Small intestine (tissue), 7 donors: Measurements from ENCODE around the gene RDH5. TPM values are rescaled to one million over a fixed set of nuclear protein-coding genes. Genes with fewer than 3 reads are reported as not detected.

ENCODE experiments used
- DNase-seq, 2 donors: peaks; one replicate each; pipeline versions ENCODE4 v3.0.0 to v3.0.0-alpha.2; 2013
- FAIRE-seq: peaks from 2 replicates; lab custom pipeline; 2012; peaks lifted over from hg19 to GRCh38; lab: Jason Lieb, UNC
- H3K27ac ChIP-seq, 3 donors: one replicate each; pipeline ENCODE4 v1.5.1; 2013; ENCODE audit warnings: low read length in 2 of 3, mild to moderate bottlenecking in 2 of 3, control low read depth in 1 of 3, inconsistent platforms in 1 of 3, low read depth in 1 of 3, moderate library complexity in 1 of 3
- H3K27me3 ChIP-seq, 3 donors: one replicate each; pipeline ENCODE4 v1.6.1; 2013; ENCODE audit warnings: low read length in 3 of 3, inconsistent platforms in 1 of 3; ENCODE audit not compliant: control insufficient read depth in 3 of 3, insufficient read depth in 3 of 3
- H3K36me3 ChIP-seq, 3 donors: one replicate each; pipeline ENCODE4 v1.6.1; 2013; ENCODE audit warnings: low read length in 3 of 3, inconsistent platforms in 1 of 3, low read depth in 1 of 3, mild to moderate bottlenecking in 1 of 3, moderate library complexity in 1 of 3; ENCODE audit not compliant: control insufficient read depth in 3 of 3, insufficient read depth in 2 of 3
- H3K4me1 ChIP-seq, 3 donors: one replicate each; pipeline ENCODE4 v1.6.1; 2013; ENCODE audit warnings: low read length in 2 of 3, inconsistent platforms in 1 of 3, low read depth in 1 of 3, mild to moderate bottlenecking in 1 of 3, moderate library complexity in 1 of 3; ENCODE audit not compliant: control insufficient read depth in 3 of 3, insufficient read depth in 2 of 3
- H3K4me3 ChIP-seq, 3 donors: one replicate each; pipeline ENCODE4 v1.5.1; 2013; ENCODE audit warnings: low read length in 3 of 3, control low read depth in 1 of 3, inconsistent platforms in 1 of 3, low read depth in 1 of 3, mild to moderate bottlenecking in 1 of 3, moderate library complexity in 1 of 3
- H3K9me3 ChIP-seq, 2 donors: one replicate each; pipeline ENCODE4 v1.6.1; 2013; ENCODE audit warnings: low read depth in 1 of 2, low read length in 1 of 2; ENCODE audit not compliant: control insufficient read depth in 2 of 2, insufficient read depth in 1 of 2
- WGBS, 3 donors: extraction: QIAGEN DNeasy Blood & Tissue Kit; methylation state at CpG; one replicate each; pipeline ENCODE4 v1.1.7; 2013; 5-methylcytosine and 5-hydroxymethylcytosine counted together
- polyA plus RNA-seq, 4 donors: library from polyadenylated mRNA; stranded (reverse) in 3 of 4; unstranded in 1 of 4; fragments of 200-250 nt in 3 of 4; fragments of 120-200 nt in 1 of 4; gene quantifications; one replicate each; pipeline versions ENCODE4 v1.2.1 to v1.2.3, GENCODE V29; 2013
- donor health status: healthy with polysubstance abuse.
- donor health status: control.
- donor health status: control.
- donor health status: Bipolar disorder and iron deficiency.
- donor health status: healthy.

RDH5 gene
- polyA plus RNA-seq, 4 donors = 19.2 to 79.8 (median 56.5) TPM

GRCh38 chr12:55724940-55725309, 4.7 kb downstream of the RDH5 start:
- no peaks in the 10 kb centered on the region for H3K27me3 ChIP-seq
- H3K36me3 ChIP-seq = peaks cover 5 to 69% (median 14%) of the 10 kb centered on the region in 3 donors
- 39 to 50% (median 47%) methylated on average over 3 of the region's 3 CpGs for WGBS, 3 donors
- H3K4me1 ChIP-seq = peaks cover 4 to 67% (median 8%) of the 10 kb centered on the region in 3 donors
- DNase-seq (no peak), FAIRE-seq (no peak)
- no peaks in the 10 kb centered on the region for H3K9me3 ChIP-seq
- H3K27ac ChIP-seq = peak overlapping the region in 2 of 3 donors; percentile 27 to 32
- no peak overlapping the region for H3K4me3 ChIP-seq

GRCh38 chr12:55725556-55725955, 5.4 kb downstream of the RDH5 start:
- no peak for FAIRE-seq
- peaks cover 2 to 70% (median 11%) of the 10 kb centered on the region in 3 donors for H3K4me1 ChIP-seq

GRCh38 chr12:55726971-55727370, 6.8 kb downstream of the RDH5 start:
- no peaks in the 10 kb centered on the region for H3K9me3 ChIP-seq
- H3K4me1 ChIP-seq = peaks cover 2 to 62% (median 11%) of the 10 kb centered on the region in 3 donors
- H3K27ac ChIP-seq = peak overlapping the region; percentile 9 to 97 (median 94)
- 31 to 42% (median 35%) methylated on average over 10 of the region's 10 CpGs for WGBS, 3 donors
- DNase-seq (peak in 1 of 2 donors; percentile 48), FAIRE-seq (no peak)
- H3K36me3 ChIP-seq = peaks cover 5 to 57% (median 14%) of the 10 kb centered on the region in 3 donors
- no peaks in the 10 kb centered on the region for H3K27me3 ChIP-seq
- peak overlapping the region in 2 of 3 donors; percentile 74 to 96 for H3K4me3 ChIP-seq

More at GRCh38 chr12:55725556-55725955, 5.4 kb downstream of the RDH5 start:
- peak overlapping the region in 1 of 3 donors; percentile 14 for H3K27ac ChIP-seq
- DNase-seq = no peak
- no peak overlapping the region for H3K4me3 ChIP-seq
- H3K27me3 ChIP-seq = no peaks in the 10 kb centered on the region
- H3K36me3 ChIP-seq = peaks cover 5 to 67% (median 14%) of the 10 kb centered on the region in 3 donors
- no peaks in the 10 kb centered on the region for H3K9me3 ChIP-seq
- 48 to 79% (median 62%) methylated on average over 3 of the region's 3 CpGs for WGBS, 3 donors

GRCh38 chr12:55727643-55728185, 7.5 kb downstream of the RDH5 start:
- H3K27ac ChIP-seq = peak overlapping the region; percentile 94 to 97 (median 97)
- peak overlapping the region; percentile 74 to 96 (median 89) for H3K4me3 ChIP-seq
- no peaks in the 10 kb centered on the region for H3K27me3 ChIP-seq
- WGBS, 3 donors = 8 to 44% (median 17%) methylated on average over 4 to 9 of the region's 9 CpGs
- peaks cover 5 to 55% (median 14%) of the 10 kb centered on the region in 3 donors for H3K36me3 ChIP-seq
- peaks cover 2 to 60% (median 11%) of the 10 kb centered on the region in 3 donors for H3K4me1 ChIP-seq
- no peak for FAIRE-seq
- H3K9me3 ChIP-seq = no peaks in the 10 kb centered on the region
- peak; percentile 46 to 67 for DNase-seq

- Histone ChIP-seq H3K36me3 (peaks cover 5 to 48% (median 14%) of the 10 kb centered on the region in 3 donors), H3K9me3 (no peaks in the 10 kb centered on the region), H3K4me3 (peak overlapping the region; percentile 74 to 96 (median 89)), H3K27me3 (no peaks in the 10 kb centered on the region), H3K27ac (peak overlapping the region; percentile 94 to 97 (median 97)), H3K4me1 (peaks cover 2 to 53% (median 11%) of the 10 kb centered on the region in 3 donors)
- WGBS, 3 donors = 0 to 1% (median 1%) methylated on average over 43 to 61 of the region's 61 CpGs
- FAIRE-seq (no peak), DNase-seq (peak; percentile 49 to 90)
These were observed 8.2 kb downstream of the RDH5 start for GRCh38 chr12:55728186-55728938.

GRCh38 chr12:55728939-55729818, 9.0 kb downstream of the RDH5 start, which contains the start of gene CD63:
CD63 (minus strand) TSS chr12:55729009; CDS start chr12:55728341, 668 bp downstream.
- Histone ChIP-seq H3K27ac (peak within 1 kb of the TSS; percentile 94 to 97 (median 97)), H3K27me3 (no peaks in the 10 kb centered on the region), H3K36me3 (peaks cover 5 to 41% (median 14%) of the 10 kb centered on the region in 3 donors), H3K4me3 (peak within 1 kb of the TSS; percentile 74 to 96 (median 89)), H3K9me3 (no peaks in the 10 kb centered on the region), H3K4me1 (peaks cover 2 to 50% (median 11%) of the 10 kb centered on the region in 3 donors)
- 0 to 1% (median 0%) methylated on average over 48 to 61 of the region's 61 CpGs for WGBS, 3 donors
- DNase-seq = peak; percentile 91 to 95
- no peak for FAIRE-seq

- peak overlapping the region; percentile 94 to 97 (median 97) for H3K27ac ChIP-seq
- peak in 1 of 2 donors; percentile 35 for DNase-seq
- peaks cover 2 to 32% (median 14%) of the 10 kb centered on the region in 3 donors for H3K36me3 ChIP-seq
- peak overlapping the region in 2 of 3 donors; percentile 74 to 96 for H3K4me3 ChIP-seq
- H3K9me3 ChIP-seq = no peaks in the 10 kb centered on the region
- no peaks in the 10 kb centered on the region for H3K27me3 ChIP-seq
- no peak for FAIRE-seq
- WGBS, 3 donors = 9 to 16% (median 14%) methylated on average over 19 of the region's 19 CpGs
- H3K4me1 ChIP-seq = peaks cover 2 to 41% (median 11%) of the 10 kb centered on the region in 3 donors
These were observed 9.9 kb downstream of the RDH5 start for GRCh38 chr12:55729819-55730818.
